NCI-H1048 (cell line): ENCODE data around the gene KDM4C.
A peak's percentile ranks its signal among the peaks of the same experiment; 100 is the strongest.
"Not testable (repeated sequence)": the region's sequence is repeated elsewhere in the genome, so short reads cannot be mapped to it uniquely, and the experiment has no call there.

Source experiments
- DNase-seq: peaks from one replicate; lab custom pipeline; 2025; lab: John Stamatoyannopoulos, UW

Gene KDM4C

GRCh38 chr9:6931913-6932312 is 174.1 kb downstream of the KDM4C start:
- DNase-seq = no peak

- DNase-seq = no peak
These were observed 178.3 kb downstream of the KDM4C start for GRCh38 chr9:6936103-6936502.

- no peak for DNase-seq
These were observed 179.4 kb downstream of the KDM4C start for GRCh38 chr9:6937209-6937608.

- DNase-seq = no peak
These were observed 180.7 kb downstream of the KDM4C start for GRCh38 chr9:6938447-6938846.

- DNase-seq = no peak
These were observed 181.1 kb downstream of the KDM4C start for GRCh38 chr9:6938873-6939272.

GRCh38 chr9:6941501-6941900 is 183.7 kb downstream of the KDM4C start:
- DNase-seq = no peak

- DNase-seq = no peak
These were observed 184.6 kb downstream of the KDM4C start for GRCh38 chr9:6942406-6942805.

- DNase-seq = no peak
These were observed 185.5 kb downstream of the KDM4C start for GRCh38 chr9:6943293-6943692.

GRCh38 chr9:6944093-6944551 is 186.3 kb downstream of the KDM4C start:
- no peak for DNase-seq

- no peak for DNase-seq
These were observed 187.1 kb downstream of the KDM4C start for GRCh38 chr9:6944896-6945295.

- no peak for DNase-seq
These were observed 188.0 kb downstream of the KDM4C start for GRCh38 chr9:6945816-6946215.

GRCh38 chr9:6946583-6947166 is 188.9 kb downstream of the KDM4C start:
- no peak for DNase-seq

GRCh38 chr9:6948921-6949320 is 191.1 kb downstream of the KDM4C start:
- DNase-seq = not testable (repeated sequence)

GRCh38 chr9:6955251-6955921 is 197.6 kb downstream of the KDM4C start:
- peak; percentile 90 for DNase-seq

- no peak for DNase-seq
These were observed 199.1 kb downstream of the KDM4C start for GRCh38 chr9:6956879-6957278.

GRCh38 chr9:6959270-6960000 is 201.7 kb downstream of the KDM4C start:
- no peak for DNase-seq

GRCh38 chr9:6960777-6961176 is 203.0 kb downstream of the KDM4C start:
- no peak for DNase-seq

GRCh38 chr9:6961845-6962522 is 204.2 kb downstream of the KDM4C start:
- DNase-seq = no peak

- DNase-seq = no peak
These were observed 207.8 kb downstream of the KDM4C start for GRCh38 chr9:6965566-6965965.

GRCh38 chr9:6968271-6968670 is 210.5 kb downstream of the KDM4C start:
- no peak for DNase-seq

GRCh38 chr9:6969805-6970204 is 212.0 kb downstream of the KDM4C start:
- no peak for DNase-seq

GRCh38 chr9:6973089-6973488 is 215.3 kb downstream of the KDM4C start:
- DNase-seq = no peak

- DNase-seq = no peak
These were observed 216.0 kb downstream of the KDM4C start for GRCh38 chr9:6973762-6974161.
